WTC11 (cell line): ENCODE data around the gene PACSIN1.

Source experiments
- NFYB ChIP-seq: sonication (generic); formaldehyde crosslinking; conservative IDR thresholded peaks from 2 replicates; pipeline ENCODE4 v1.8.0; 2022; ENCODE audit warnings: low read depth, missing genetic modification reagents
- NR3C1 ChIP-seq: sonication (generic); formaldehyde crosslinking; conservative IDR thresholded peaks from 2 replicates; pipeline ENCODE4 v1.8.1; 2023; ENCODE audit warnings: low read depth, mild to moderate bottlenecking, missing genetic modification reagents
- TF ChIP-seq, protein P1 (sequence below): fragments of 200-600 bp; IDR thresholded peaks from 2 replicates; pipeline ENCODE4 v1.8.0; 2022; ENCODE audit warnings: antibody characterized with exemption

- TF ChIP-seq, protein P1, sequence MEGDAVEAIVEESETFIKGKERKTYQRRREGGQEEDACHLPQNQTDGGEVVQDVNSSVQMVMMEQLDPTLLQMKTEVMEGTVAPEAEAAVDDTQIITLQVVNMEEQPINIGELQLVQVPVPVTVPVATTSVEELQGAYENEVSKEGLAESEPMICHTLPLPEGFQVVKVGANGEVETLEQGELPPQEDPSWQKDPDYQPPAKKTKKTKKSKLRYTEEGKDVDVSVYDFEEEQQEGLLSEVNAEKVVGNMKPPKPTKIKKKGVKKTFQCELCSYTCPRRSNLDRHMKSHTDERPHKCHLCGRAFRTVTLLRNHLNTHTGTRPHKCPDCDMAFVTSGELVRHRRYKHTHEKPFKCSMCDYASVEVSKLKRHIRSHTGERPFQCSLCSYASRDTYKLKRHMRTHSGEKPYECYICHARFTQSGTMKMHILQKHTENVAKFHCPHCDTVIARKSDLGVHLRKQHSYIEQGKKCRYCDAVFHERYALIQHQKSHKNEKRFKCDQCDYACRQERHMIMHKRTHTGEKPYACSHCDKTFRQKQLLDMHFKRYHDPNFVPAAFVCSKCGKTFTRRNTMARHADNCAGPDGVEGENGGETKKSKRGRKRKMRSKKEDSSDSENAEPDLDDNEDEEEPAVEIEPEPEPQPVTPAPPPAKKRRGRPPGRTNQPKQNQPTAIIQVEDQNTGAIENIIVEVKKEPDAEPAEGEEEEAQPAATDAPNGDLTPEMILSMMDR, result no peak
- TF ChIP-seq NR3C1, result no peak
- no peak for TF ChIP-seq NFYB (CRISPR knock-in tag)
Measured at GRCh38 chr6:34463299-34463698, 2.6 kb upstream of the PACSIN1 start.
